A549 treated with AZD9567 at 1 μM for 4 hours (cell line): ENCODE results near the gene PRAMEF10. TPM values are rescaled to one million over a fixed set of nuclear protein-coding genes. Genes with fewer than 3 reads are reported as not detected.

Source experiments
- total RNA-seq: library from RNA; stranded (reverse); fragments of 200-300 nt; extraction: Qiagen RNA extraction; gene quantifications from 5 replicates; pipeline ENCODE4 v1.2.3, GENCODE V29; 2022; ENCODE audit not compliant: insufficient read depth

The PRAMEF10 gene
- total RNA-seq = not detected in 5 replicates

GRCh38 chr1:12898170-12898569, at the start of gene PRAMEF10:
PRAMEF10 (minus strand) TSS chr1:12898270; CDS start chr1:12895847, 2,423 bp downstream.

DNA sequence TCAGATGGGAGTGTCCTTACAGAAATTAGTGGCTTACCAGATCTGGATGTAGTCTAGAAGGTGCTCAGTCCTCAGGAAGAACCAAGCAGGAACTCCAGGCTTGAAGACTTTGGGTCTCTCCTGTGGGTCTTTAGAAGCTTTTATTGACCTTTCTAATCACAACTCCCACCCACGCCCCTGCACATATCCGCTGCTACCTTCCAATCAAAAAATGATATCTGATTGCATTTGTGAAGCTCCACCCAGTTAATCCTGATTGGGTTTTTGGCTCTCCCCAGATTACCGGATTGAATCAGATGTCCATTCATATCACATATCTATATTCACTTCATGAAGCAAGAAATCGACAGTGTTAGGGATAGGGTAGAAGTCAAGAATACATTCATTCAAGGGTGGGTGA, 49.4 kb upstream of the PRAMEF10 start, which contains the start of gene PRAMEF6:
Gene PRAMEF6, minus strand, starts transcription at position 101 of the 400 bp plus-strand sequence. CDS start 5,062 bp downstream, outside the sequence.

DNA sequence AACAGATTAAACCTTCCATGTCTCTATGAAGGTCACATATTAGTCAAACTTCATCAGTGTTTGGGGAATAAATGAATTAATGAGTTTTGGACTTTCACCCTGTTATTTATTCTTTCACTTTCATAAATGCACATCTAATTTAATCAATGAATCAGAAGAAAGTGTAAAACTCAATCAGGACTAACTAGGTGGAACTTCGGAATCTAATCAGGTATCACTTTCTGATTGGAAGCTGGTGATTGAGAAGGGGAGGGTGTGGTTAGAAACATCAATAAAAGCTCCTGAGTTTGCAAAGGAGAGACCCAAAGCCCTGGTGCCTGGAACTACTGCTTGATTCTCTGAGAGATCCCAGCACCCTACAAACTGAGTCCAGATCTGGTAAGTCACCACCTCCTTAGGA, 18.2 kb upstream of the PRAMEF10 start, which contains the start of gene PRAMEF7:
Gene PRAMEF7, plus strand, starts transcription at position 301 of the 400 bp plus-strand sequence. CDS start 1,083 bp downstream, outside the sequence.

DNA sequence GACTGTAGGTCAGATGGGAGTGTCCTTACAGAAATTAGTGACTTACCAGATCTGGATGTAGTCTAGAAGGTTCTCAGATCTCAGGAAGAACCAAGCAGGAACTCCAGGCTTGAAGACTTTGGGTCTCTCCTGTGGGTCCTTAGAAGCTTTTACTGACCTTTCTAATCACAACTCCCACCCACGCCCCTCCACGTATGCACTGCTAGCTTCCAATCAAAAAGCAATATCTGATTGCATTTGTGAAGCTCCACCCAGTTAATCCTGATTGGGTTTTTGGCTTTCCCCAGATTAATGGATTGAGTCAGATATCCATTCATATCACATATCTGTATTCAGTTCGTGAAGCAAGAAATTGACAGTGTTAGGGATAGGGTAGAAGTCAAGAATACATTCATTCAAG, 12.0 kb downstream of the PRAMEF10 start, which contains the start of gene PRAMEF4:
Gene PRAMEF4, minus strand, starts transcription at position 101 of the 400 bp plus-strand sequence. CDS start 2,807 bp downstream, outside the sequence.

DNA sequence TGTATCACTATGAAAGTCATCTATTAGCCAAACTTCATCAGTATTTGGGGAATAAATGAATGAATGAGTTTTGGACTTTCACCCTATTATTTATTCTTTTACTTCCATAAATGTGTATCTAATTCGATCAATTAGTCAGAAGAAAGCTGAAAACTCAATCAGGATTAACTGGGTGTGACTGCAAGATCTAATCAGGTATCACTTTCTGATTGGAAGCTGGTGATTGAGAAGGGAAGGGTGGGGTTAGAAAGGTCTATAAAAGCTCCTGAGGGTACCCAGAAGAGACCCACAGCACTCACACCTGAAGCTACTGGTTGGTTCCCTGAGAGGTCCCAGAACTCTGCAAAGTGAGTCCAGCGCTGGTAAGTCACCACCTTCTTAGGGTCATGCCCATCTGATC, 41.3 kb downstream of the PRAMEF10 start, which contains the start of gene PRAMEF2:
Gene PRAMEF2, plus strand, starts transcription at position 301 of the 400 bp plus-strand sequence. CDS start 1,924 bp downstream, outside the sequence.

GRCh38 chr1:12848620-12849019, 49.5 kb downstream of the PRAMEF10 start, which contains the start of gene HNRNPCL1:
HNRNPCL1 (minus strand) TSS chr1:12848720; CDS start chr1:12848289, 431 bp downstream.

Other genes with a start within 250 kb of the PRAMEF10 start
- not detected in 5 replicates for gene AADACL3, start 182.2 kb downstream of the PRAMEF10 start, total RNA-seq
- not detected in 5 replicates for gene CFAP107, start 152.1 kb downstream of the PRAMEF10 start, total RNA-seq
- 0.06 TPM in 1 of 5 replicates, not detected in the others for gene PRAMEF12, start 124.5 kb downstream of the PRAMEF10 start, total RNA-seq
- gene PRAMEF1, start 106.9 kb downstream of the PRAMEF10 start, total RNA-seq = 0.03 TPM in 1 of 5 replicates, not detected in the others
- not detected in 5 replicates for gene PRAMEF11, start 66.9 kb downstream of the PRAMEF10 start, total RNA-seq
- not detected in 5 replicates for gene HNRNPCL1, start 49.5 kb downstream of the PRAMEF10 start, total RNA-seq
- 0.05 to 0.12 TPM in 2 of 5 replicates, not detected in the others for gene PRAMEF2, start 41.2 kb downstream of the PRAMEF10 start, total RNA-seq
- not detected in 5 replicates for gene PRAMEF4, start 12.1 kb downstream of the PRAMEF10 start, total RNA-seq
- gene PRAMEF7, start 18.3 kb upstream of the PRAMEF10 start, total RNA-seq = 0.05 TPM in 1 of 5 replicates, not detected in the others
- not detected in 5 replicates for gene PRAMEF6, start 49.3 kb upstream of the PRAMEF10 start, total RNA-seq
- not detected in 5 replicates for gene PRAMEF27, start 158.3 kb upstream of the PRAMEF10 start, total RNA-seq
- not detected in 5 replicates for gene HNRNPCL3, start 162.5 kb upstream of the PRAMEF10 start, total RNA-seq
- gene PRAMEF25, start 172.5 kb upstream of the PRAMEF10 start, total RNA-seq = not detected in 5 replicates
- gene HNRNPCL2, start 218.6 kb upstream of the PRAMEF10 start, total RNA-seq = not detected in 5 replicates